ENCODE results near the gene CYRIA.

DNA sequence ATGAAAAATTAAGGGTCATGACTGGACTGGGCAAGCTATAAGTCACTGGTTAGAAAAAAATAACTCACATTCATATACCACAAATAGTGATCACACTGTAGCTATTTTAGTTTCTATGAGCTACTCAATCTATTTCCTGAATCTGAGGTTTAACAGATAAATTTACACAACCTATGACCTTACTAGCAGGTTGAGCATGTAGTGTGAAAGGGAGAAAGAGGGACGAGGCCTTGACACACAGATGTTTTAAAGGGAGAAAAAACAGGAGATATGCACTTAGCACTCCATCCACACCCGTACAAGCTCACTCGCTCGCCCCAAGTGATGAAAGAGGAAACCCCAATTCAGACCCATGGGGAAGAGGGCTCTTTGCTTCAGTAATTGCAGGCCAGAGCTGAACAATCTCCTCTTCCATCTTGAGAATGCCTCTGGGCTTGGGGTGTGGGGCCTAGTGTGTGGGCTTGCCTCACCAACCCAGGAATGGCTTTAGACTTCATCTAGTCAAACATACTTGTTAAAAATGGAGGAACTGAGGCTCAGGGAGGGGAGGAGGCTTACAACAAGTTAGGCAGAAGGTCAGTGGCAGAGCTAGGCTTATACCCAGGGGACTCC, 10.7 kb downstream of the CYRIA start:
- no peak for TF ChIP-seq POLR2A (IDR thresholded peaks at IDR 0.05)
- TF ChIP-seq, protein P1, sequence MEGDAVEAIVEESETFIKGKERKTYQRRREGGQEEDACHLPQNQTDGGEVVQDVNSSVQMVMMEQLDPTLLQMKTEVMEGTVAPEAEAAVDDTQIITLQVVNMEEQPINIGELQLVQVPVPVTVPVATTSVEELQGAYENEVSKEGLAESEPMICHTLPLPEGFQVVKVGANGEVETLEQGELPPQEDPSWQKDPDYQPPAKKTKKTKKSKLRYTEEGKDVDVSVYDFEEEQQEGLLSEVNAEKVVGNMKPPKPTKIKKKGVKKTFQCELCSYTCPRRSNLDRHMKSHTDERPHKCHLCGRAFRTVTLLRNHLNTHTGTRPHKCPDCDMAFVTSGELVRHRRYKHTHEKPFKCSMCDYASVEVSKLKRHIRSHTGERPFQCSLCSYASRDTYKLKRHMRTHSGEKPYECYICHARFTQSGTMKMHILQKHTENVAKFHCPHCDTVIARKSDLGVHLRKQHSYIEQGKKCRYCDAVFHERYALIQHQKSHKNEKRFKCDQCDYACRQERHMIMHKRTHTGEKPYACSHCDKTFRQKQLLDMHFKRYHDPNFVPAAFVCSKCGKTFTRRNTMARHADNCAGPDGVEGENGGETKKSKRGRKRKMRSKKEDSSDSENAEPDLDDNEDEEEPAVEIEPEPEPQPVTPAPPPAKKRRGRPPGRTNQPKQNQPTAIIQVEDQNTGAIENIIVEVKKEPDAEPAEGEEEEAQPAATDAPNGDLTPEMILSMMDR (IDR thresholded peaks at IDR 0.05 in 4 of 5, conservative IDR thresholded peaks at IDR 0.05 in 1 of 5): no peak
